H9 (cell line): ENCODE measurements around the gene SPATS1. TPM values are rescaled to one million over a fixed set of nuclear protein-coding genes. Genes with fewer than 3 reads are reported as not detected.

Source experiments
- DNase-seq: peaks from one replicate; pipeline ENCODE4 v3.0.0-alpha.2; 2017
- H2AFZ ChIP-seq: one replicate; pipeline ENCODE4 v1.6.1; 2013; ENCODE audit warnings: mild to moderate bottlenecking, low read length, control low read depth, moderate library complexity
- H2AK5ac ChIP-seq: 2 replicates; pipeline ENCODE4 v1.6.1; 2013; ENCODE audit warnings: low read length, control low read depth, mixed read lengths; ENCODE audit not compliant: insufficient read length
- H2BK120ac ChIP-seq: one replicate; pipeline ENCODE4 v1.6.1; 2013; ENCODE audit warnings: low read depth, mild to moderate bottlenecking, low read length, control low read depth, inconsistent platforms; ENCODE audit not compliant: poor library complexity, severe bottlenecking
- H2BK12ac ChIP-seq: 2 replicates; pipeline ENCODE4 v1.6.1; 2013; ENCODE audit warnings: low read length, control low read depth, mixed read lengths, low read depth; ENCODE audit not compliant: insufficient read length
- H2BK15ac ChIP-seq: 2 replicates; pipeline ENCODE4 v1.6.1; 2013; ENCODE audit warnings: low read depth, low read length, control low read depth
- H2BK20ac ChIP-seq: one replicate; pipeline ENCODE4 v1.6.1; 2013; ENCODE audit warnings: low read depth, mild to moderate bottlenecking, low read length, control low read depth, inconsistent platforms; ENCODE audit not compliant: poor library complexity, severe bottlenecking
- H2BK5ac ChIP-seq: 2 replicates; pipeline ENCODE4 v1.6.1; 2013; ENCODE audit warnings: low read length, control low read depth, mixed read lengths; ENCODE audit not compliant: insufficient read length
- H3K14ac ChIP-seq: 2 replicates; pipeline ENCODE4 v1.6.1; 2013; ENCODE audit warnings: low read length, control low read depth; ENCODE audit not compliant: insufficient read depth
- H3K18ac ChIP-seq: 2 replicates; pipeline ENCODE4 v1.6.1; 2013; ENCODE audit warnings: low read depth, mild to moderate bottlenecking, mixed read lengths, low read length, control low read depth; ENCODE audit not compliant: insufficient read length
- H3K23ac ChIP-seq: 2 replicates; pipeline ENCODE4 v1.6.1; 2013; ENCODE audit warnings: low read length, control low read depth, mixed read lengths, low read depth; ENCODE audit not compliant: insufficient read length
- H3K23me2 ChIP-seq: 2 replicates; pipeline ENCODE4 v1.6.1; 2013; ENCODE audit warnings: low read depth, mild to moderate bottlenecking, mixed read lengths, low read length, control low read depth; ENCODE audit not compliant: insufficient read length, poor library complexity, severe bottlenecking
- H3K27ac ChIP-seq: 2 replicates; pipeline ENCODE4 v1.5.1; 2013; ENCODE audit warnings: low read length, control low read depth, mixed read lengths, low read depth; ENCODE audit not compliant: insufficient read length
- H3K27me3 ChIP-seq: 2 replicates; pipeline ENCODE4 v1.6.1; 2013; ENCODE audit warnings: low read length, control low read depth, inconsistent platforms; ENCODE audit not compliant: insufficient read depth
- H3K4ac ChIP-seq: 2 replicates; pipeline ENCODE4 v1.6.1; 2013; ENCODE audit warnings: low read depth, mild to moderate bottlenecking, control low read depth, inconsistent platforms, low read length, moderate library complexity
- H3K4me1 ChIP-seq: 2 replicates; pipeline ENCODE4 v1.6.1; 2013; ENCODE audit warnings: low read length, control low read depth, inconsistent platforms; ENCODE audit not compliant: insufficient read depth
- H3K4me2 ChIP-seq: 2 replicates; pipeline ENCODE4 v1.6.1; 2013; ENCODE audit warnings: low read length, control low read depth, mixed read lengths; ENCODE audit not compliant: insufficient read length, insufficient read depth
- H3K56ac ChIP-seq: 2 replicates; pipeline ENCODE4 v1.6.1; 2013; ENCODE audit warnings: low read depth, mild to moderate bottlenecking, mixed read lengths, low read length, control low read depth; ENCODE audit not compliant: insufficient read length
- H3K79me1 ChIP-seq: 2 replicates; pipeline ENCODE4 v1.6.1; 2013; ENCODE audit warnings: low read depth, mild to moderate bottlenecking, moderate library complexity, low read length, control low read depth, inconsistent platforms; ENCODE audit not compliant: insufficient read depth, poor library complexity, severe bottlenecking
- H3K79me2 ChIP-seq: 2 replicates; pipeline ENCODE4 v1.6.1; 2013; ENCODE audit warnings: low read length, control low read depth, inconsistent platforms; ENCODE audit not compliant: insufficient read depth
- H3K9ac ChIP-seq: 2 replicates; pipeline ENCODE4 v1.6.1; 2013; ENCODE audit warnings: low read length, control low read depth, mixed read lengths; ENCODE audit not compliant: insufficient read length; ENCODE audit errors: extremely low read depth
- H3K9me3 ChIP-seq: one replicate; pipeline ENCODE4 v1.6.1; 2013; ENCODE audit warnings: low read depth, low read length, inconsistent platforms; ENCODE audit not compliant: control insufficient read depth
- H3T11ph ChIP-seq: one replicate; pipeline ENCODE4 v1.6.1; 2013; ENCODE audit warnings: mild to moderate bottlenecking, low read length, control low read depth, inconsistent platforms
- H4K20me1 ChIP-seq: one replicate; pipeline ENCODE4 v1.6.1; 2013; ENCODE audit not compliant: control insufficient read depth, insufficient read length, insufficient read depth
- H4K5ac ChIP-seq: 2 replicates; pipeline ENCODE4 v1.6.1; 2013; ENCODE audit warnings: low read depth, mild to moderate bottlenecking, mixed read lengths, low read length, control low read depth; ENCODE audit not compliant: insufficient read length
- H4K8ac ChIP-seq: replicated peaks from 2 replicates; pipeline ENCODE4 v1.6.1; 2013; ENCODE audit warnings: low read length, control low read depth, mixed read lengths, low read depth; ENCODE audit not compliant: insufficient read length
- H4K91ac ChIP-seq: 2 replicates; pipeline ENCODE4 v1.6.1; 2013; ENCODE audit warnings: low read depth, mild to moderate bottlenecking, moderate library complexity, mixed read lengths, low read length, control low read depth; ENCODE audit not compliant: insufficient read length
- H3K27ac Mint-ChIP-seq, 3 experiments: 2 replicates in 2 of 3; 3 replicates in 1 of 3; pipeline ENCODE4 v1.8.0; 2020 to 2021; ENCODE audit warnings: mixed read lengths in 3 of 3, mild to moderate bottlenecking in 1 of 3, moderate library complexity in 1 of 3
- H3K27me3 Mint-ChIP-seq: 2 replicates; pipeline ENCODE4 v1.8.0; 2021; ENCODE audit warnings: low read depth, mild to moderate bottlenecking, moderate library complexity, mixed read lengths
- H3K36me3 Mint-ChIP-seq, 3 experiments: 2 replicates in 2 of 3; 3 replicates in 1 of 3; pipeline ENCODE4 v1.8.0; 2020 to 2021; ENCODE audit warnings: low read depth in 3 of 3, mixed read lengths in 3 of 3; ENCODE audit not compliant: insufficient read depth in 1 of 3
- H3K4me1 Mint-ChIP-seq, 2 experiments: 2 replicates each; pipeline ENCODE4 v1.8.0; 2020; ENCODE audit warnings: mixed read lengths in 2 of 2
- H3K4me3 Mint-ChIP-seq, 2 experiments: 2 replicates in 1 of 2; 3 replicates in 1 of 2; pipeline ENCODE4 v1.8.0; 2020 to 2021; ENCODE audit warnings: mild to moderate bottlenecking in 2 of 2, mixed read lengths in 2 of 2, moderate library complexity in 1 of 2
- H3K9me3 Mint-ChIP-seq, 2 experiments: 2 replicates in 1 of 2; 3 replicates in 1 of 2; pipeline ENCODE4 v1.8.0; 2020; ENCODE audit warnings: mild to moderate bottlenecking in 2 of 2, mixed read lengths in 2 of 2, moderate library complexity in 1 of 2
- CTCF ChIP-seq: fragments of 200-600 bp; sonication (generic); conservative IDR thresholded peaks from 3 replicates; pipeline ENCODE4 v1.8.0; 2021; ENCODE audit warnings: antibody characterized with exemption, mild to moderate bottlenecking
- WGBS: extraction: QIAGEN DNeasy Blood & Tissue Kit; methylation state at CpG from one replicate; pipeline ENCODE4 v1.1.7; 2013; ENCODE audit warnings: missing lambda C conversion rate, low lambda C conversion rate, mixed read lengths; ENCODE audit not compliant: insufficient read length; ENCODE audit errors: extremely low coverage; 5-methylcytosine and 5-hydroxymethylcytosine counted together
- total RNA-seq: library from RNA; stranded (reverse); gene quantifications from 2 replicates; pipeline ENCODE4 v1.2.1, GENCODE V29; 2021

The SPATS1 gene
- total RNA-seq, 1 experiment from 2014 or later = not detected

- peaks cover 6% of the 10 kb centered on the region; the same call in 1 of the 2 replicates for H3K79me2 ChIP-seq
- H2BK15ac ChIP-seq = no peak overlapping the region
- no peak overlapping the region for H4K8ac ChIP-seq
- H3K18ac ChIP-seq = no peak overlapping the region
- H3K14ac ChIP-seq = no peak overlapping the region
- H2BK12ac ChIP-seq = no peak overlapping the region
- Mint-ChIP-seq H3K9me3 (no peaks in the 10 kb centered on the region), H3K36me3 (peaks cover 20 to 54% (median 47%) of the 10 kb centered on the region in 3 experiments), H3K27ac (peak overlapping the region in 1 of 3 experiments; percentile 56; a peak in 1 of 7 replicates), H3K27me3 (no peaks in the 10 kb centered on the region; the same call in 1 of the 2 replicates), H3K4me1 (peaks cover 12 to 14% of the 10 kb centered on the region in 2 experiments), H3K4me3 (peak overlapping the region; percentile 92 to 95; a peak in 3 of 5 replicates)
- DNase-seq = no peak
- H2BK120ac ChIP-seq = no peak overlapping the region
- no peak for TF ChIP-seq CTCF
- WGBS = no CpG with 5 or more reads among the region's 2 CpGs
- H3K9me3 ChIP-seq = no peaks in the 10 kb centered on the region
- H4K20me1 ChIP-seq = no peaks in the 10 kb centered on the region
- no peak overlapping the region for H4K91ac ChIP-seq
- H3K4ac ChIP-seq = no peak overlapping the region
- no peak overlapping the region for H3K56ac ChIP-seq
- no peak overlapping the region for H3K23ac ChIP-seq
- H3T11ph ChIP-seq = no peak overlapping the region
- H3K23me2 ChIP-seq = peaks cover 4% of the 10 kb centered on the region
- no peak overlapping the region for H2AK5ac ChIP-seq
- H2BK5ac ChIP-seq = no peak overlapping the region
- no peak overlapping the region for H3K4me2 ChIP-seq
- H3K27me3 ChIP-seq = peaks cover 2% of the 10 kb centered on the region; the same call in 1 of the 2 replicates
- H3K4me1 ChIP-seq = no peaks in the 10 kb centered on the region
- no peak overlapping the region for H3K27ac ChIP-seq
- no peak overlapping the region for H2AFZ ChIP-seq
- no peak overlapping the region for H2BK20ac ChIP-seq
- no peak overlapping the region for H3K9ac ChIP-seq
- H3K79me1 ChIP-seq = peaks cover 5% of the 10 kb centered on the region
- H4K5ac ChIP-seq = no peak overlapping the region
Observed at GRCh38 chr6:44311304-44311703, 31.1 kb upstream of the SPATS1 start.
